Measurements from ENCODE around the gene MRFAP1.

- TF ChIP-seq CTCF (IDR thresholded peaks at IDR 0.05; ENCODE audit: low read depth, low read length): no peak
- TF ChIP-seq EZH2phosphoT487 (IDR thresholded peaks at IDR 0.05; ENCODE audit: low read depth): no peak
Observed at GRCh38 chr4:6591313-6591712, 49.2 kb upstream of the MRFAP1 start.
